Thyroid gland (tissue), 4 donors: Measurements from ENCODE around the gene PEX10.

Experiments used
- POLR2A ChIP-seq, 2 donors: fragments of 450-650 bp; IDR thresholded peaks; one replicate each; pipeline ENCODE4 v1.6.1; 2017; ENCODE audit warnings: antibody characterized with exemption in 2 of 2, mild to moderate bottlenecking in 2 of 2, moderate library complexity in 1 of 2
- TF ChIP-seq, protein P1 (sequence below), 6 experiments: fragments of 200-600 bp in 3 of 6; fragments of 450-650 bp in 3 of 6; sonication (generic) in 3 of 6; IDR thresholded peaks; one replicate each; pipeline ENCODE4 v1.5.1; 2016 to 2019; ENCODE audit warnings: antibody characterized with exemption in 6 of 6, mild to moderate bottlenecking in 2 of 6, inconsistent platforms in 1 of 6, moderate library complexity in 1 of 6

GRCh38 chr1:2418791-2419320 lies 6.5 kb upstream of the PEX10 start:
- TF ChIP-seq, protein P1, sequence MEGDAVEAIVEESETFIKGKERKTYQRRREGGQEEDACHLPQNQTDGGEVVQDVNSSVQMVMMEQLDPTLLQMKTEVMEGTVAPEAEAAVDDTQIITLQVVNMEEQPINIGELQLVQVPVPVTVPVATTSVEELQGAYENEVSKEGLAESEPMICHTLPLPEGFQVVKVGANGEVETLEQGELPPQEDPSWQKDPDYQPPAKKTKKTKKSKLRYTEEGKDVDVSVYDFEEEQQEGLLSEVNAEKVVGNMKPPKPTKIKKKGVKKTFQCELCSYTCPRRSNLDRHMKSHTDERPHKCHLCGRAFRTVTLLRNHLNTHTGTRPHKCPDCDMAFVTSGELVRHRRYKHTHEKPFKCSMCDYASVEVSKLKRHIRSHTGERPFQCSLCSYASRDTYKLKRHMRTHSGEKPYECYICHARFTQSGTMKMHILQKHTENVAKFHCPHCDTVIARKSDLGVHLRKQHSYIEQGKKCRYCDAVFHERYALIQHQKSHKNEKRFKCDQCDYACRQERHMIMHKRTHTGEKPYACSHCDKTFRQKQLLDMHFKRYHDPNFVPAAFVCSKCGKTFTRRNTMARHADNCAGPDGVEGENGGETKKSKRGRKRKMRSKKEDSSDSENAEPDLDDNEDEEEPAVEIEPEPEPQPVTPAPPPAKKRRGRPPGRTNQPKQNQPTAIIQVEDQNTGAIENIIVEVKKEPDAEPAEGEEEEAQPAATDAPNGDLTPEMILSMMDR (IDR thresholded peaks at IDR 0.05) = no peak
- no peak for TF ChIP-seq POLR2A (IDR thresholded peaks at IDR 0.05)
